Measurements from ENCODE around the gene EFHC1.
"Not testable (repeated sequence)": the region's sequence is repeated elsewhere in the genome, so short reads cannot be mapped to it uniquely, and the experiment has no call there.

Gene EFHC1

DNA sequence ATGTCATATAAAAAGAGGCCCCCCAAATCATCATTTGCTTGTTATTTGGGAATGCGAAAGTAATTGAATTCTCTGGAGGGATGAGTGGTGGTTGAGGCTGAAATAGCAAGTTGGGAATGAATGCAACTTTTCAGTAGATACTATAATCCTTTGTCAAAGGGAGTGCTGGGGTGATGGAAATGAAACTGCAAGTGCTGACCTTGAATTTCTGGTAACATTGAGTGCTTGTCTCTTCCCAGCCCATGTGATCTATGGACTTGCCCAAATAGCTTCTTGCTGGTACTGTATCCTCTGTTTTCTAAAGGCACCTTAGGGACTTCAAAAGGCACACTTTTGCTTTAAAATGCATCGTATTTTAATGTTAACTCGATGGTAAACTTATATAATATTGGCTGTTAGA lies 43.4 kb upstream of the EFHC1 start:
- peaks cover 9 to 12% of the 10 kb centered on the region in 2 experiments for H3K4me1 ChIP-seq (ENCODE audit: control insufficient read depth in 1 of 2, insufficient read depth in 1 of 2, low read depth in 1 of 2, low read length in 1 of 2)
- H3K27me3 ChIP-seq, result no peaks in the 10 kb centered on the region
- no peaks in the 10 kb centered on the region for H3K9me3 ChIP-seq
- peak overlapping the region; percentile 4 for H3K27ac ChIP-seq
- H3K4me3 ChIP-seq (ENCODE audit: low read depth in 1 of 2, low read length in 1 of 2), result no peak overlapping the region
- no peak for TF ChIP-seq CTCF (IDR thresholded peaks at IDR 0.05)
- H3K36me3 ChIP-seq, result peaks cover 16% of the 10 kb centered on the region

GRCh38 chr6:52377538-52378221 lies 42.5 kb upstream of the EFHC1 start:
- Histone ChIP-seq H3K27ac (peak overlapping the region; percentile 51), H3K27me3 (no peaks in the 10 kb centered on the region), H3K36me3 (peaks cover 22% of the 10 kb centered on the region), H3K4me3 (ENCODE audit: low read depth in 1 of 2, low read length in 1 of 2) (no peak overlapping the region), H3K4me1 (ENCODE audit: control insufficient read depth in 1 of 2, insufficient read depth in 1 of 2, low read depth in 1 of 2, low read length in 1 of 2) (peaks cover 8% of the 10 kb centered on the region in 2 experiments), H3K9me3 (no peaks in the 10 kb centered on the region)
- TF ChIP-seq CTCF (IDR thresholded peaks at IDR 0.05), result no peak

- Histone ChIP-seq H3K36me3 (peaks cover 22% of the 10 kb centered on the region), H3K4me1 (ENCODE audit: control insufficient read depth in 1 of 2, insufficient read depth in 1 of 2, low read depth in 1 of 2, low read length in 1 of 2) (peaks cover 14 to 16% of the 10 kb centered on the region in 2 experiments), H3K4me3 (ENCODE audit: low read depth in 1 of 2, low read length in 1 of 2) (no peak overlapping the region), H3K9me3 (no peaks in the 10 kb centered on the region), H3K27me3 (no peaks in the 10 kb centered on the region), H3K27ac (no peak overlapping the region)
- no peak for TF ChIP-seq CTCF (IDR thresholded peaks at IDR 0.05)
Observed at GRCh38 chr6:52381249-52381648, 38.9 kb upstream of the EFHC1 start.

DNA sequence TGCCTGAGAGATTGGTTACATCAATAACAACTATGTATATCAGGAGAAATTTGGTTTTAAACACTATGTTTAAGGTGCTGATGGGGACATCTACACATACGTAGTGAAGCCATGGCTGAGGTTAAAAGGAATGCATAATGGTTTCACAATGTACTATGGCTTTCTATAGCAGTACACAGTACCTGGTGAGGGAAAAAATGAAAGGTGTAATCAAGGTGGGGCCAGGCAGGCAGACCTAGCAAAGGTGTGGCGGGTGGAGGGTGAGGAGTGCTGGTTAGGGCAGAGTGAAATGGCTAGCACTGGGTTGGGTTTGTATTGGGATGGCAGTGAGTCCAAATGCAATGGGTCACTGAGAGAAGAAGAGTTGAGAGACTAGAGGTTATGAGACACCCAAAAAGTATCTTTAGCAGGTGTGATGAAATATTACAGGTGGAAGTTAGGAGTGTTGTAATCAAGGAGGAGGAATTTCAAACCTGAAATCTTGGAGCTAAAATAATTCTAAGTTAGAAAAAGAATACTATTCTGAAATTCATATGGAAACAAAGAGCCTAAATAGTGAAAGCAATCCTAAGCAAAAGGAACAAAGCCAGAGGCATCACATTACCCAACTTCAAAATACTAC lies 35.9 kb upstream of the EFHC1 start:
- Histone ChIP-seq H3K9me3 (no peaks in the 10 kb centered on the region), H3K4me1 (ENCODE audit: control insufficient read depth in 1 of 2, insufficient read depth in 1 of 2, low read depth in 1 of 2, low read length in 1 of 2) (peaks cover 6 to 9% of the 10 kb centered on the region in 2 experiments), H3K36me3 (peaks cover 22% of the 10 kb centered on the region), H3K27me3 (no peaks in the 10 kb centered on the region), H3K27ac (no peak overlapping the region), H3K4me3 (ENCODE audit: low read depth in 1 of 2, low read length in 1 of 2) (no peak overlapping the region)
- TF ChIP-seq CTCF (IDR thresholded peaks at IDR 0.05), result no peak

DNA sequence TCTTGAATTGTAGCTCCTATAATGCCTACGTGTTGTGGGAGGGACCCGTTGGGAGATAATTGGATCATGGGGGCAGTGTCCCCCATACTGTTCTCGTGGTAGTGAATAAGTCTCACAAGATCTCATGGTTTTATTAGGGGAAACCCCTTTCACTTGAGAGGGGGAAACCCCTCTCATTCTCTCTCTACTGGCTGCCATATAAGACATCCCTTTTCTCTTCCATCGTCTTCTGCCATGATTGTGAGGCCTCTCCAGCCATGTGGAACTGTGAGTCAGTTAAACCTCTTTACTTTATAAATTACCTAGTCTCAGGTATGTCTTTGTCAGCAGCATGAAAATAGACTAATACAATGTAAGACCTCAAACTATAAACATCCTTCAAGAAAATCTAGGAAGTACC lies 35.1 kb upstream of the EFHC1 start:
- peaks cover 12 to 17% of the 10 kb centered on the region in 2 experiments for H3K4me1 ChIP-seq (ENCODE audit: control insufficient read depth in 1 of 2, insufficient read depth in 1 of 2, low read depth in 1 of 2, low read length in 1 of 2)
- peaks cover 17% of the 10 kb centered on the region for H3K36me3 ChIP-seq
- H3K9me3 ChIP-seq, result no peaks in the 10 kb centered on the region
- no peak overlapping the region for H3K27ac ChIP-seq
- no peak overlapping the region for H3K4me3 ChIP-seq (ENCODE audit: low read depth in 1 of 2, low read length in 1 of 2)
- no peak for TF ChIP-seq CTCF (IDR thresholded peaks at IDR 0.05)
- no peaks in the 10 kb centered on the region for H3K27me3 ChIP-seq

DNA sequence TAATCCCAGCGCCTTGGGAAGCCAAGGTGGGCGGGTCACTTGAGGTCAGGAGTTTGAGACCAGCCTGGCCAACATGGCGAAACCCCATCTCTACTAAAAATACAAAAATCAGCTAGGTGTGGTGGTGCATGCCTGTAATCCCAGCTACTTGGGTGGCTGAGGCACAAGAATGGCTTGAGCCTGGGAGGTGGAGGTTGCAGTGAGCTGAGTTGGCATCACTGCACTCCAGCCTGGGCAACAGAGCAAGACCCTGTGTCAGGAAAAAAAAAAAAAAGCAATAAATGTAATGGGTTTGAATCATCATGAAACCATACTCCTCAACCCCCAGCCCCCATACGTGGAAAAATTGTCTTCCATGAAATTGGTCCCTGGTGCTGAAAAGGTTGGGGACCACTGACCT lies 32.0 kb upstream of the EFHC1 start:
- not testable (repeated sequence) for H3K27me3 ChIP-seq; H3K27ac ChIP-seq; H3K9me3 ChIP-seq; H3K4me3 ChIP-seq (ENCODE audit: low read depth in 1 of 2, low read length in 1 of 2); H3K36me3 ChIP-seq
- H3K4me1 ChIP-seq (ENCODE audit: control insufficient read depth in 1 of 2, insufficient read depth in 1 of 2, low read depth in 1 of 2, low read length in 1 of 2), result peaks cover 26 to 31% of the 10 kb centered on the region in 2 experiments
